CD4-positive, alpha-beta T cell treated with Interleukin-4 for 1 hour (primary cell): Measurements from ENCODE around the gene MSANTD2.
A peak's percentile ranks its signal among the peaks of the same experiment; 100 is the strongest.

Source experiments
- DNase-seq, 2 donors: peaks; one replicate each; pipeline ENCODE4 v3.0.0-alpha.2; 2020 to 2022

Gene MSANTD2

DNA sequence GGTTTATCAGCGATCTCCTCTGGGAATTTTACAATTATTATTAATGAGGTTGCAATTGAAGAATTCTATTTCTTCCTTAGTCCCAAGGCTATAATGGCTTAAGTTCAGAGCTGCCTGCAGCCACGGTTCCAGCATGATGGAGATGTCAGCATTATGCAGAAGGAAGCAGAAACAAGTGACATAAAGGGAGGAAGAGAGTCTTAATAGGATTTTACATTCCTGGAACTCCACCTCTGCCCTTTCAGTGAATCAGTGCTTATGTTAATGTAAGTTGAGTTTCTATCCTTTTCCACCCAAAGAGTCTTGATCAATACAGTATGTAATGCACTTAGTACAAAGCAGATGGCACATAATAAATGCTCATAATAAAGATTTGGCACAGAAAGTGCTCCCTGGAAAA, 72.1 kb downstream of the MSANTD2 start:
- DNase-seq: no peak

DNA sequence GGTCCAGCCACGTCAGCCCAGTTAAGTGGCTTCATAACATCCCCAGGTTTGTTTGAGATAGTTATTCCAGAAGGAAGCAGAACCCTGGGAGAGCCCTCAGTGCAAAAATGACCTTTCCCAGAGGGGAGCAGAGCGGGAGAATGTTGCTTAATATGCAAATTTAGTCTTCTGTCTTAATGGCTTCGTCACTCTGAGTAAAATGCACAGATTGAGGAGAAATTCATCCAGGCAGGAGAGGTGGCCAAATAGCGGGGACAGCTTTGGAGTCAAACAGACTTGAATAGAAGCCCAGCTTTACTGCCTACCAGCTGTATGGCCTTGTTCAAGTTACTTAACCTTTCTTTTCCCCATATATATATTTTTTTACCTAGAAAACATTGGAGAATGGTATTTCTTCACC, 72.7 kb downstream of the MSANTD2 start:
- DNase-seq: no peak

DNA sequence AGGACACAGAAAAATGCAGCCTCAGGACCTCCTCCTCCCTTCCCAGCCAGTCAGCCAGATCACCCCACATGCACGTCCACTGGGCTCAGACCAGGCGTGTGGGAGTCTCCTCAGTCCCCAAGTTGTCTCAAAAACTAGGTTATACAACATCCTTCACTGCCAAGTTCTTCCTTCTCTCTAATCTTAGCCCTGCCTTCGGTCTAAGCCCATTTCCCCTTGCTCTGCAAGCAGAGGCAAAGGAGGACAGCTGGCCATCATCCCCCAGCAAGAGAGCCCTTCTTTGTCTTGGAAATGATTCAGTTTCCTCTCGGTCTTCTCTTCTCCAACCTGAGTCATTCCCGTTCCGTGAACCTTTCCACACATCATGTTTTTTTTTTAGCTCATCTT, 74.5 kb downstream of the MSANTD2 start:
- no peak for DNase-seq

DNA sequence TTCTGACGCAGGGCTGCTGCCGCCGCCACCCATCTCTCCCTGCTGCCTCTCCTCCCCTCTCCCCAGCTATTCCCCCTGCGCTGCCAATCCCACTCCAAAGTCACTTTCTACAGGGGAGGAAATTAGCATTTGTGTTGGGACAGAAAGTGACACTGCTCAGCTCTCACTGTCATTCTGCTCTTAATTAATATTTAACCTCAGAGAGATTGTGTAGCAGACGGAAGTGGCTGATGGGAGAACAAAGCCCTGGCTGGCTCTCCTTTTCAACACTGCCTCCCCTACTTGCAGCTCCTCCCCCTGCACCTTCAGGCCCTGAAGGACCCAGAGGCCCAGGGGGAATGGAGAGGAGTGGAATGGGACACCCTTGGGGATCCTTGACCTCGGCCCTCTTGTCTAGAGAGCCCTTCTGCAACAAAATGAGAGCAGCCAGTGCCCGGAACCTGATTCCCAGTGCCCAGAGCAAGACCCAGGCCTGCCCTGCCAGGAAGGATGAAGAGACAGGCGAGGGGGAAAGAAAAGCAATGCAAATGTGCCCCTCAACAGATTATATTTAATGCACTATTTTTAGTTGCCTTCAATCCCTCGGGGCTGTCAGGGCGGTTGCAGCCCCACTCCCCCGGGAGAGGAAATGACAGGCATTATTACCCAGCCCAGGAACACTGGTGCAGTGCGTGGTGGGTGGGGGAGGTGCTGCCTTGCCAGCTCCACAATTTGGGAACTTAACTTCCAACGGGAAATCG, 75.1 kb downstream of the MSANTD2 start:
- no peak for DNase-seq

DNA sequence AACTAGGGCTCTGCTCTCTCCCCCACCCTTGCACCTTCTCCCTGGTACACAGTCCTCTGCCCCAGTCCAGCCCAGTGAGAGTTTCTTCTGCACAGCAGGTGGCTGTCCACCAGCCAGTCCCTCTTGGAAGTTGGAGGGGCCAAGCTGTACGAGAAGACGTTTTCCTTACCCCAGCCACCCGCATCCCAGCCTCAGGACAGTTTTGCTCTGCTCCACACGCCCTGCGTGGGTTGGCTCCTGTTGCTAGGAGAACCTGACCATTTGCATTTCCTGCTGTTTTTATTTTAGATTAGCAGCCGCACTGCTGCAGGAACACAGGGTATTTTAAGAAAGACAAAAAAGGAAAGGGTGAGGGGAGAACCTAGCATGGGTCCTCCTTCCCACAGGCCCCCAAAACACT, 78.0 kb downstream of the MSANTD2 start:
- no peak for DNase-seq

DNA sequence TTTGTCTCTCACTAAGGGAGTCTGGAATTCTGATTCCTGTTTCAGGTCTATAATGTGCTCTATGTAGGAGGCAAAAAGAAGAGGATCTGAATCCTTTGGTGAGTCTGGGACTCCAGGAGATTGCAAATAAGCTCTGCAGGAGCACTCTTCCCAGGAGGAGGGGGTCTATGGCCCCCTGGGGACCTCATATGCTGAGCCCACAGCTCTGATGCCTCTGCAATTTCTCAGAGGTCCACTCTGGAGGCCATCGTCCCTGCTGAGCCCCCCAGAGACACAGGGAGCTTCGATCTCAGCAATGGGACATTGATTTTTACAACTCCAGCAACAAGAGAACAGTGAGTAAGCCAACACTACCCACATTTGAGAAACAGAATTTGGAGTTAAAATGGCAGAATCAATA, 80.7 kb downstream of the MSANTD2 start:
- no peak for DNase-seq

DNA sequence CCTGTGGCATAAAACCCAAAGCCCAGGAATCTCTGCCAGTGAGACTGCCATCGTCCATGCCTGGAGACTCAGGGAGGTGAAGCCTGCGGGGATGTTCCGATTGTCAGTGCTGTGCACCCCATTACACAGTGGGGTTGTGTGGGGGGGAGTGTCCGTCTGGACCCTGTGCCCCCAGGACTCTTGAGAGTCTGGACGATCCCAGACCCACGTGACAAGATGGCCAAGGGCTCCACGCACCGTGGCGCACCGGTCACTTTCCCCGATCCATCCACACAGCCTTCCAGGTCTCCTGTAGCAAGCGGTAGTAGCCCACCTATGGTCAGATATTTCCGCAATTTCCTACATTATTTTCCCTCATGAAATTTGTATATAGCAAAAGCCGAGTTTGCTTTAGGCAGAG, 81.4 kb downstream of the MSANTD2 start:
- no peak for DNase-seq

DNA sequence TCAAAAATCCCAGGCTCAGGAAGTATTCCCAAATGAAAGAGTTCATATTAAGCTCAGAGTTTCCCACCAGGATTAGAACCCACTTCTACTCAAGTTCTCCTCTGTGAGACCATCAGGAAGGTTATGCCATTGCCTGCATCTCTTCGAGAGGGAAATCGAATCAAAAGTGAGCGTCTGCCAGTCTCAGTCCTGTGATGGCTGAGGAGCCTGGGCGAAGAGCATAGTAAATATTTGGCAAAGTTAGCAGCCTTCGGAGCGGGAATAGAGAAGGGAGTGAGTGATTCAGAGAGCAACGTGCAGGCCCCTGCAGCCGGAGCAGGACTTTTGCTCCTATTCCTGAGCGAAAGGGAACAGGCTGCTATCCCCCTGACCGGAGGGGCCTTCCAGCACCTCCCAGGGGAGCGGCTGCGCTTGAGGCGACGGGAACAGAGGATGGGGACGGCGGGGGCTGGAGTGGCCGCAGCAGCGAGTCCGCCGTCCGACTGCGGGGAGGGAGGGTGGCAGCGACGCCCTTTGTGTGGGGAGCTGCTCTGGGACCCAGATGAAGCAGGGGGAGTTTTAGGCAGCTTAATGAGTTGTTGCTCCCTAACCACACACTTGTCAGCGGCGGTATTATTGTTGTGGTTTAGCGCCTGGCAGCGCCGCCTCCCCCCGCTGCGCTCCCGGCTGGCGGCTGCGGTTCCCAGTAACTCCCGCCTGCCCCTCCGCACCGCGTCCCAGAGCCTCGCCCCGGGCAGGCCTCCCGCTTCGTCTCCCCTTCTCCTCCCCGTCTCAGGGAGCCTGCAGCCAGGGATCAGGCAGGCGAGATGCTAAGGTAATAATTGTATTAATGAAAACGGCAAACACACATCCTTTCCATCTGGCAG, 82.2 kb downstream of the MSANTD2 start:
- peak; percentile 30 to 42 for DNase-seq

DNA sequence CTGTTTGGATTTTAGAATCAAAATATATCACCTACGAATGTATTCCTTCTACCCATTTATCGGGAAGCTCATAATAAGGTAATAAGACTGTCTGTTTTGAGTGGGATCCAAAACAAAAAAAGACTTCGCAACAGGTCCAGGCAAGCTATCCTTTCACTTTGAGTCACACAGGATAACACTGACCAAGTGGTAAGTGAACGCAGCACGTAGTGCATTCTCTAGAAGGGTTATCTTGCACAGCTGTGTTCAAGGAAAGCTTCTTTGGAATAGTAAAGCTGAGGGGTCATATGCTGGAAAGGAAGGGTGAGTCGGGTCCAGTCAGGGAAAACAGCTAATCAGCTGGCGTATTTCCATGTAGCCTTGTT, 82.8 kb downstream of the MSANTD2 start:
- DNase-seq: no peak

DNA sequence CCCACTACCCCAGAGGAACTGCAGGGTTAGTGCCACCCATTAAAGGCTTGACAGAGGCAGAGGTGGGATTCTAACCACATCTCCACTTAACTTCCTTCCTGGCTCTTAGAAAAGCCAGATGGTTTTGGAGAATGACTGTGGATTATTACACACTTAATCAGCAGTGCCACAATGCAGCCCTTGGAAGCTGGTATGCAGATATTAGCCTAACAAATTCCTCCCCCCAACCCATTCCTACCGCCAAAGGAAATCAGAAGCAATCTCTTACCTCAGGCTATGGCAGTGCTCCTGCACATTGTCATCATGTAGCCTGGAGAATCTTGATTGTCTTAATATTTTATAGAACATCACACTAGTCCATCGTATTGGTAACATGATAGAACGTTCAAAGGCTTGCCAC, 83.6 kb downstream of the MSANTD2 start:
- DNase-seq: no peak
